Measurements from ENCODE around the gene KCNH6.

DNA sequence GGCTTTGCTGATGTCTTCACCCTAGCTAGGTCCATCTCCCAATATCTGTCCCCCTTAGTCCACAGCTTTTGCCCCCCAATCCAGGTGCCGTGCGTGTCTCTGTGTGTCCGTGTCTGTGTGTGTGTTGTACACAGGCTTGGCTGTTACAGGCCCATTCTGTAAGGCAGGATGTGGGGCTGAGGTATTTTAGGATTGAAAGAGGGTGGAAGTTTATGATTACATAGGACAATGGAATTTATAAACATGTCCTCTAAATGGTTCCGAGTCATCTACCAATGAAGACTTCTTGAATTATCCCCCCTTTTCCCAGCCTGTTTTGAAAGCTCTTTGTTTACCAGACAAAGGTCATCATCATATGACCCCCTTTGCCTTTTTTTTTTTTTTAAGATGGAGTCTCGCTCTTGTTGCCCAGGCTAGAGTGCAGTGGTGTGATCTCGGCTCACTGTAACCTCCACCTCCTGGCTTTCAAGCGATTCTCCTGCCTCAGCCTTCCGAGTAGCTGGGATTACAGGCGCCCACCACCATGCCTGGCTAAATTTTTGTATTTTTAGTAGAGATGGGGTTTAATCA is 24.4 kb upstream of the KCNH6 start:
- TF ChIP-seq EP300 (IDR thresholded peaks at IDR 0.05), result no peak
- TF ChIP-seq, protein P1, sequence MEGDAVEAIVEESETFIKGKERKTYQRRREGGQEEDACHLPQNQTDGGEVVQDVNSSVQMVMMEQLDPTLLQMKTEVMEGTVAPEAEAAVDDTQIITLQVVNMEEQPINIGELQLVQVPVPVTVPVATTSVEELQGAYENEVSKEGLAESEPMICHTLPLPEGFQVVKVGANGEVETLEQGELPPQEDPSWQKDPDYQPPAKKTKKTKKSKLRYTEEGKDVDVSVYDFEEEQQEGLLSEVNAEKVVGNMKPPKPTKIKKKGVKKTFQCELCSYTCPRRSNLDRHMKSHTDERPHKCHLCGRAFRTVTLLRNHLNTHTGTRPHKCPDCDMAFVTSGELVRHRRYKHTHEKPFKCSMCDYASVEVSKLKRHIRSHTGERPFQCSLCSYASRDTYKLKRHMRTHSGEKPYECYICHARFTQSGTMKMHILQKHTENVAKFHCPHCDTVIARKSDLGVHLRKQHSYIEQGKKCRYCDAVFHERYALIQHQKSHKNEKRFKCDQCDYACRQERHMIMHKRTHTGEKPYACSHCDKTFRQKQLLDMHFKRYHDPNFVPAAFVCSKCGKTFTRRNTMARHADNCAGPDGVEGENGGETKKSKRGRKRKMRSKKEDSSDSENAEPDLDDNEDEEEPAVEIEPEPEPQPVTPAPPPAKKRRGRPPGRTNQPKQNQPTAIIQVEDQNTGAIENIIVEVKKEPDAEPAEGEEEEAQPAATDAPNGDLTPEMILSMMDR (IDR thresholded peaks at IDR 0.05), result no peak

Measured in esophagus muscularis mucosa (tissue), 3 donors.